ENCODE measurements around the gene JDP2. TPM values are rescaled to one million over a fixed set of nuclear protein-coding genes. Genes with fewer than 3 reads are reported as not detected.
A peak's percentile ranks its signal among the peaks of the same experiment; 100 is the strongest.
"Not testable (repeated sequence)": the region's sequence is repeated elsewhere in the genome, so short reads cannot be mapped to it uniquely, and the experiment has no call there.

JDP2 gene
- total RNA-seq (2014; rRNA removed; shearing (Covaris generic)) = 2.6 and 2.9 TPM in 2 replicates

GRCh38 chr14:75427482-75428229 is at the start of gene JDP2:
Gene JDP2 (plus strand): TSS chr14:75428022. CDS start chr14:75437921, 9,899 bp downstream.
- no peaks in the 10 kb centered on the region for H3K9me3 ChIP-seq (replicated peaks)
- DNase-seq = peak; percentile 51 to 62
- H3K4me1 ChIP-seq = no peaks in the 10 kb centered on the region; the same call in 1 of the 2 replicates
- no peaks in the 10 kb centered on the region for H3K36me3 ChIP-seq
- peak within 1 kb of the TSS; percentile 68 for H3K4me3 ChIP-seq
- no peak within 1 kb of the TSS for H3K27ac ChIP-seq
- no peaks in the 10 kb centered on the region for H3K27me3 ChIP-seq

GRCh38 chr14:75379246-75379929 is 48.4 kb upstream of the JDP2 start:
- H3K27me3 ChIP-seq = no peaks in the 10 kb centered on the region
- no peak overlapping the region for H3K27ac ChIP-seq
- no peaks in the 10 kb centered on the region for H3K36me3 ChIP-seq
- H3K4me3 ChIP-seq = no peak overlapping the region
- H3K4me1 ChIP-seq = no peaks in the 10 kb centered on the region
- no peak for DNase-seq
- no peaks in the 10 kb centered on the region for H3K9me3 ChIP-seq (replicated peaks)

GRCh38 chr14:75379930-75380270 is 47.9 kb upstream of the JDP2 start:
- Histone ChIP-seq H3K4me3 (no peak overlapping the region), H3K36me3 (no peaks in the 10 kb centered on the region), H3K27ac (no peak overlapping the region), H3K27me3 (no peaks in the 10 kb centered on the region), H3K4me1 (no peaks in the 10 kb centered on the region), H3K9me3 (replicated peaks) (no peaks in the 10 kb centered on the region)
- DNase-seq = no peak

- Histone ChIP-seq H3K4me3 (no peak overlapping the region), H3K4me1 (no peaks in the 10 kb centered on the region), H3K27ac (no peak overlapping the region), H3K36me3 (no peaks in the 10 kb centered on the region), H3K27me3 (no peaks in the 10 kb centered on the region), H3K9me3 (replicated peaks) (no peaks in the 10 kb centered on the region)
- no peak for DNase-seq
These were observed 47.2 kb upstream of the JDP2 start for GRCh38 chr14:75380656-75381055.

GRCh38 chr14:75381642-75382041 is 46.2 kb upstream of the JDP2 start:
- H3K4me3 ChIP-seq = no peak overlapping the region
- H3K27me3 ChIP-seq = no peaks in the 10 kb centered on the region
- no peak for DNase-seq
- H3K9me3 ChIP-seq (replicated peaks) = no peaks in the 10 kb centered on the region
- no peak overlapping the region for H3K27ac ChIP-seq
- H3K36me3 ChIP-seq = no peaks in the 10 kb centered on the region
- no peaks in the 10 kb centered on the region for H3K4me1 ChIP-seq

- not testable (repeated sequence) for H3K4me3 ChIP-seq; DNase-seq; H3K27ac ChIP-seq; H3K27me3 ChIP-seq; H3K36me3 ChIP-seq; H3K9me3 ChIP-seq (replicated peaks); H3K4me1 ChIP-seq
These were observed 44.6 kb upstream of the JDP2 start for GRCh38 chr14:75383219-75383618.

- Histone ChIP-seq H3K36me3 (no peaks in the 10 kb centered on the region), H3K9me3 (replicated peaks) (no peaks in the 10 kb centered on the region), H3K4me1 (no peaks in the 10 kb centered on the region), H3K4me3 (no peak overlapping the region), H3K27me3 (no peaks in the 10 kb centered on the region), H3K27ac (no peak overlapping the region)
- DNase-seq = no peak
These were observed 44.1 kb upstream of the JDP2 start for GRCh38 chr14:75383721-75384120.

GRCh38 chr14:75389679-75390078 is 38.1 kb upstream of the JDP2 start:
- DNase-seq = no peak
- H3K27me3 ChIP-seq = no peaks in the 10 kb centered on the region
- no peaks in the 10 kb centered on the region for H3K9me3 ChIP-seq (replicated peaks)
- H3K4me1 ChIP-seq = no peaks in the 10 kb centered on the region
- H3K4me3 ChIP-seq = no peak overlapping the region
- no peak overlapping the region for H3K27ac ChIP-seq
- H3K36me3 ChIP-seq = no peaks in the 10 kb centered on the region

GRCh38 chr14:75390183-75390582 is 37.6 kb upstream of the JDP2 start:
- DNase-seq = no peak
- H3K4me1 ChIP-seq = no peaks in the 10 kb centered on the region
- no peaks in the 10 kb centered on the region for H3K36me3 ChIP-seq
- no peak overlapping the region for H3K4me3 ChIP-seq
- no peaks in the 10 kb centered on the region for H3K9me3 ChIP-seq (replicated peaks)
- H3K27me3 ChIP-seq = peaks cover 1% of the 10 kb centered on the region; the same call in 1 of the 2 replicates
- H3K27ac ChIP-seq = no peak overlapping the region

GRCh38 chr14:75391953-75392352 is 35.9 kb upstream of the JDP2 start:
- Histone ChIP-seq H3K27ac (no peak overlapping the region), H3K4me1 (no peaks in the 10 kb centered on the region), H3K36me3 (no peaks in the 10 kb centered on the region), H3K4me3 (no peak overlapping the region), H3K9me3 (replicated peaks) (no peaks in the 10 kb centered on the region), H3K27me3 (peaks cover 7% of the 10 kb centered on the region; the same call in 1 of the 2 replicates)
- no peak for DNase-seq

- Histone ChIP-seq H3K4me3 (no peak overlapping the region), H3K27me3 (peaks cover 7% of the 10 kb centered on the region; the same call in 1 of the 2 replicates), H3K36me3 (no peaks in the 10 kb centered on the region), H3K4me1 (no peaks in the 10 kb centered on the region), H3K27ac (no peak overlapping the region), H3K9me3 (replicated peaks) (no peaks in the 10 kb centered on the region)
- no peak for DNase-seq
These were observed 34.9 kb upstream of the JDP2 start for GRCh38 chr14:75392686-75393641.

- no peaks in the 10 kb centered on the region for H3K36me3 ChIP-seq
- H3K4me3 ChIP-seq = no peak overlapping the region
- peaks cover 7% of the 10 kb centered on the region; the same call in 1 of the 2 replicates for H3K27me3 ChIP-seq
- no peak for DNase-seq
- H3K9me3 ChIP-seq (replicated peaks) = no peaks in the 10 kb centered on the region
- H3K4me1 ChIP-seq = no peaks in the 10 kb centered on the region
- H3K27ac ChIP-seq = no peak overlapping the region
These were observed 34.0 kb upstream of the JDP2 start for GRCh38 chr14:75393794-75394193.

- Histone ChIP-seq H3K4me3 (no peak overlapping the region), H3K36me3 (no peaks in the 10 kb centered on the region), H3K27me3 (peaks cover 7% of the 10 kb centered on the region; the same call in 1 of the 2 replicates), H3K9me3 (replicated peaks) (no peaks in the 10 kb centered on the region), H3K4me1 (no peaks in the 10 kb centered on the region), H3K27ac (no peak overlapping the region)
- no peak for DNase-seq
These were observed 32.0 kb upstream of the JDP2 start for GRCh38 chr14:75395862-75396261.

- Histone ChIP-seq H3K9me3 (replicated peaks) (no peaks in the 10 kb centered on the region), H3K27me3 (peaks cover 7% of the 10 kb centered on the region; the same call in 1 of the 2 replicates), H3K4me1 (no peaks in the 10 kb centered on the region), H3K36me3 (no peaks in the 10 kb centered on the region), H3K27ac (no peak overlapping the region), H3K4me3 (no peak overlapping the region)
- DNase-seq = no peak
These were observed 28.5 kb upstream of the JDP2 start for GRCh38 chr14:75399321-75399720.

Measured in SJCRH30 (cell line).